Measurements from ENCODE around the gene GRAMD4. TPM values are rescaled to one million over a fixed set of nuclear protein-coding genes. Genes with fewer than 3 reads are reported as not detected.

Gene GRAMD4
- total RNA-seq, 1 donor from 2014 or later = 85.7 TPM

DNA sequence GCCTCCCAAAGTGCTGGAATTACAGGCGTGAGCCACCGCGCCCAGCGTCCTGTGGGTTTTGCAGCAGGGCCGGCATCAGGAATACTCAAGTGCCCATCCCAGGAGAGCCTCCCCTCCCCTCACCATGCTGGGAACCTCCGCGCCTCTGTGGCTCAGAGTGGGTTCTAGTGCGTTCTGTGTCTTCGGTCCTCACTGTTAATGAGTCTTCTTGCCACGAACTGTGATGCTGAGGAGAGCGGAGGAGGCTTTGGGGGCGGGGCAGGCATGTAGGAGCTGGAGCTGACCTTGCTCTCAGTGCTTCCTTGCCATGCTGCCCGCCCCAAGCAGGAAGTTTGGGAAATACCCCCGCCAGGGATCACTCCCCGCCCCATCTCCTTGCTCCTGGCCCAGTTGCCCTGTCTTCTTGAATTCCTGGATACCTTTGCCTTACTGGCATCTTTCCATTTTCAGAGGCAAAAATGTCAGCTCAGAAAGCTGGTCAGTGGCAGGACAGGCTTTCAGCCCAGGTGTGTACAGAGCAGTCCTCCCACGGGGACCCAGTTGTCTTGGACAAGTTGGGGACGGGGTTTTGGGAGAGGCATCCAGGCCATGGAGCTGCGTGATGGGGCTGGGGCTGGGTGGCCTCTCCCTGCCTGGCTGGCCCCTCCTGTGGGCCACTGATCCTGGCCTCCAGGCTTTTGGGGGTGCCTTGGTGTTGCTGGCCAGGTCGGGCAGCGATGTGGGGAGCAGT, 5.1 kb downstream of the GRAMD4 start:
- Mint-ChIP-seq H3K4me1 (ENCODE audit: low read depth, unreplicated experiment) (peaks cover 12% of the 10 kb centered on the region), H3K9me3 (ENCODE audit: unreplicated experiment) (peaks cover 1% of the 10 kb centered on the region), H3K27ac (ENCODE audit: unreplicated experiment) (no peak overlapping the region), H3K27me3 (ENCODE audit: unreplicated experiment) (peaks cover 4% of the 10 kb centered on the region), H3K36me3 (ENCODE audit: unreplicated experiment) (no peaks in the 10 kb centered on the region), H3K4me3 (ENCODE audit: unreplicated experiment) (no peak overlapping the region)
- peak; percentile 13 for DNase-seq
- TF ChIP-seq, protein P1, sequence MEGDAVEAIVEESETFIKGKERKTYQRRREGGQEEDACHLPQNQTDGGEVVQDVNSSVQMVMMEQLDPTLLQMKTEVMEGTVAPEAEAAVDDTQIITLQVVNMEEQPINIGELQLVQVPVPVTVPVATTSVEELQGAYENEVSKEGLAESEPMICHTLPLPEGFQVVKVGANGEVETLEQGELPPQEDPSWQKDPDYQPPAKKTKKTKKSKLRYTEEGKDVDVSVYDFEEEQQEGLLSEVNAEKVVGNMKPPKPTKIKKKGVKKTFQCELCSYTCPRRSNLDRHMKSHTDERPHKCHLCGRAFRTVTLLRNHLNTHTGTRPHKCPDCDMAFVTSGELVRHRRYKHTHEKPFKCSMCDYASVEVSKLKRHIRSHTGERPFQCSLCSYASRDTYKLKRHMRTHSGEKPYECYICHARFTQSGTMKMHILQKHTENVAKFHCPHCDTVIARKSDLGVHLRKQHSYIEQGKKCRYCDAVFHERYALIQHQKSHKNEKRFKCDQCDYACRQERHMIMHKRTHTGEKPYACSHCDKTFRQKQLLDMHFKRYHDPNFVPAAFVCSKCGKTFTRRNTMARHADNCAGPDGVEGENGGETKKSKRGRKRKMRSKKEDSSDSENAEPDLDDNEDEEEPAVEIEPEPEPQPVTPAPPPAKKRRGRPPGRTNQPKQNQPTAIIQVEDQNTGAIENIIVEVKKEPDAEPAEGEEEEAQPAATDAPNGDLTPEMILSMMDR (IDR thresholded peaks at IDR 0.05; ENCODE audit: partially characterized antibody, unreplicated experiment) = no peak

DNA sequence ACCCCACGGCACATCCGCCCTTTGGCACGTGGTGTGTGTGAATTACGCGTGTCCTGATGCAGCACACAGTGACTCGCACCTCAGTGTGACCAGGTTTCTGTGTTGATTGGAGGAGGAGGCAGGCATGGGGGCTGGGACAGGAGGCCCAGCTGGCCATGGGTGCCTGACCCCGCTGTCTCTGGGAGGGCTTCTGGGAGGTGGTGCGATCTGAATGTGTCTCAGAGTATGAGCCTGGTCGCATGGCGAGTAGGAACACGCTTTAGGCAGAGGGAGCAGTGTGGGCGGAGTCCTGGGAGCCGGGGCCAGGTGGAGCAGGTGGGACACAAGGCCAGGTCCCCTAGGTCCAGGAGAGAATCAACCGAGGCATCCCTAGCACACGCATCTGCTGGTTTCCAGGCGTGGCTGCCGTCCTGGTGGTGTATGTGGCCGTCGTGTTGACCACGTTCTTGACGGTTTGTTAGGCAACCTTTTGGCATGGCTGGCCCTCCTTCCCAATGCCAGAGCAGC, 5.7 kb downstream of the GRAMD4 start:
- Mint-ChIP-seq H3K27ac (ENCODE audit: unreplicated experiment) (no peak overlapping the region), H3K4me3 (ENCODE audit: unreplicated experiment) (no peak overlapping the region)

DNA sequence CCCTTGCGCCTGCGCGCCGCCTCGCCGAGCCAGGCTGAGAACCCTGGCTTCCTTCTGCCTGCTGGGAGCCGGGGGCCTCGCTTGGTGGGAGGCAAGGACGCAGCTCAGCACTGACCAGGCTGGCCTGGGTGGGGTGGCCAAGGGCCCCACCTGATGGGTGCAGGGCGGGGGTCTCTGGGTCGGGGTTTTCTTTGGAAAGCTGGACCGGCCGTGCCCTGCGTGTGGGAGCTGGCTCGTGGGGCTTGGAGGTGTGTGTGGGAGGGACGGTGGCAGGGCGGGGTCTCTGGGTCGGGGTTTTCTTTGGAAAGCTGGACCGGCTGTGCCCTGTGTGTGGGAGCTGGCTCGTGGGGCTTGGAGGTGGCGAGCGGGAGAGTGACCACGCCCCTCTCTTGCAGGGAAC, 6.2 kb downstream of the GRAMD4 start:
- DNase-seq = peak; percentile 10
- no peak overlapping the region for H3K27ac Mint-ChIP-seq (ENCODE audit: unreplicated experiment)
- H3K4me3 Mint-ChIP-seq (ENCODE audit: unreplicated experiment) = no peak overlapping the region
- no peaks in the 10 kb centered on the region for H3K36me3 Mint-ChIP-seq (ENCODE audit: unreplicated experiment)
- peaks cover 9% of the 10 kb centered on the region for H3K4me1 Mint-ChIP-seq (ENCODE audit: low read depth, unreplicated experiment)
- H3K27me3 Mint-ChIP-seq (ENCODE audit: unreplicated experiment) = peaks cover 9% of the 10 kb centered on the region
- TF ChIP-seq, protein P1 (IDR thresholded peaks at IDR 0.05; ENCODE audit: partially characterized antibody, unreplicated experiment) = no peak
- H3K9me3 Mint-ChIP-seq (ENCODE audit: unreplicated experiment) = peaks cover 1% of the 10 kb centered on the region

More for the DNA sequence above, 5.7 kb downstream of the GRAMD4 start:
- Mint-ChIP-seq H3K9me3 (ENCODE audit: unreplicated experiment) (peaks cover 1% of the 10 kb centered on the region), H3K36me3 (ENCODE audit: unreplicated experiment) (no peaks in the 10 kb centered on the region), H3K27me3 (ENCODE audit: unreplicated experiment) (peaks cover 7% of the 10 kb centered on the region), H3K4me1 (ENCODE audit: low read depth, unreplicated experiment) (peaks cover 12% of the 10 kb centered on the region)
- TF ChIP-seq, protein P1 (IDR thresholded peaks at IDR 0.05; ENCODE audit: partially characterized antibody, unreplicated experiment) = no peak
- DNase-seq = no peak

DNA sequence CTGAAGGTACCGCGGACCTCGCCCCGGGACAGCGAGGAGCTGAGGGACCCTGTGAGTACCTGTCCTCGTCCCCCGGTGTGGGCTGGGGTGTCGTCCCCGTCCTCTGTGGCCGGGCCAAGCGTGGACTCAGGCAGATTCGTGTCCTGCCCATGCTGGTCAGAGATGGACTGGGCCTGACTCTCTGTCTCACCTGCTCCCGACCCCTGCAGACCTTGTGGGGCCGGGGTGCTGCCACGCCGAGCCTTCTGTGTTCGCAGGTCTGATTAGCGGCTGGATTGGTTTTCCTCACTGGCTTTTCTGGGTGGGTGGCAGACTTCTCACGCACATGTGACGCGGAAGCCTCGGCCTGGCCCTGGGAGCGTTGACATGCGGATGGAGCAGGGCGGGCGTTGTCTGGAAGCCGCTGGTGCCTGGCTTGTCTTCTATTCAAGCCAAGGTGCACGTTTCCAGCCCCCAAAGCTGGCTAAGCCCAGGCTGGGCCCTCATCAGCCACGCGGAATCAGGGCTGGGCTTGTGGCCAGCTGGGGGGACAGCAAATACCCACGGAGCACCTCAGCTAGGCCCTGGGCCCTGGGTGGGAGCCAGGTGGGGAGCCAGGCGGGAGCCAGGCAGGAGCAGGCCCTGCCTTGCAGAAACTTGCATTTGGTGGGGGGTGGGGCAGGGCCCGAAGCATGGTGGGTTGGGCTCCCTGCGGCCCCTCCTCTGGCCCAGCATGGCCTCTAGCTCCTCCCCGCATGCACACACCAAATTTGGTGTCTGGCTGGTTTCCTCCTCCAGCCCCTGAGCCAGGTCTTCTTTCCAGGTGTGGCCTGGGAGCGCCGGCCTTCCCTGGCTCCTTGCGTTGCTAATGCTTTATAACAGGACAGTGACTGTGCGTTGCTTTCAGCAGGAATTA, 7.0 kb downstream of the GRAMD4 start:
- TF ChIP-seq, protein P1 (IDR thresholded peaks at IDR 0.05; ENCODE audit: partially characterized antibody, unreplicated experiment) = no peak
- peaks cover 6% of the 10 kb centered on the region for H3K4me1 Mint-ChIP-seq (ENCODE audit: low read depth, unreplicated experiment)
- peaks cover 3% of the 10 kb centered on the region for H3K9me3 Mint-ChIP-seq (ENCODE audit: unreplicated experiment)
- H3K36me3 Mint-ChIP-seq (ENCODE audit: unreplicated experiment) = no peaks in the 10 kb centered on the region
- peak; percentile 16 for DNase-seq
- H3K4me3 Mint-ChIP-seq (ENCODE audit: unreplicated experiment) = no peak overlapping the region
- peaks cover 9% of the 10 kb centered on the region for H3K27me3 Mint-ChIP-seq (ENCODE audit: unreplicated experiment)
- H3K27ac Mint-ChIP-seq (ENCODE audit: unreplicated experiment) = no peak overlapping the region

All from glutamatergic neuron (in vitro differentiated cells).